Measurements from ENCODE around the gene GTF2A1L.

- TF ChIP-seq POLR2A (IDR thresholded peaks at IDR 0.05) (no peak), POLR2AphosphoS5 (IDR thresholded peaks at IDR 0.05) (no peak)
Observed at GRCh38 chr2:48592067-48592466, 25.6 kb upstream of the GTF2A1L start.
